GM21526 (cell line): ENCODE results near the gene FKBP1C.

Experiments
- ATAC-seq: cut with Tn5 transposase; IDR thresholded peaks from one replicate; pipeline ENCODE4 v1.9.1; 2021; ENCODE audit warnings: moderate library complexity; ENCODE audit not compliant: unreplicated experiment, low FRiP score

FKBP1C gene

GRCh38 chr6:63259153-63259552 lies 47.9 kb downstream of the FKBP1C start:
- ATAC-seq: no peak

GRCh38 chr6:63261820-63262219 lies 50.6 kb downstream of the FKBP1C start:
- peak; percentile 77 for ATAC-seq
